Liver (tissue), 9 donors: ENCODE results near the gene DHX9. TPM values are rescaled to one million over a fixed set of nuclear protein-coding genes. Genes with fewer than 3 reads are reported as not detected.
A peak's percentile ranks its signal among the peaks of the same experiment; 100 is the strongest.

Experiments used
- DNase-seq: peaks from one replicate; pipeline ENCODE4 v3.0.0-alpha.2; 2017; ENCODE audit warnings: low spot score
- H3K27ac ChIP-seq, 2 donors: one replicate each; pipeline ENCODE4 v1.7.0; 2013; ENCODE audit warnings: inconsistent platforms in 2 of 2, low read length in 2 of 2, control low read depth in 1 of 2, low read depth in 1 of 2, mild to moderate bottlenecking in 1 of 2
- H3K27me3 ChIP-seq, 4 donors: one replicate each; pipeline versions ENCODE4 v1.6.1 to v1.7.0; 2013; ENCODE audit warnings: low read length in 3 of 4, inconsistent platforms in 1 of 4, mild to moderate bottlenecking in 1 of 4, moderate library complexity in 1 of 4; ENCODE audit not compliant: control insufficient read depth in 4 of 4, insufficient read depth in 4 of 4
- H3K36me3 ChIP-seq, 4 donors: one replicate each; pipeline versions ENCODE4 v1.6.1 to v1.7.0; 2013; ENCODE audit warnings: low read length in 3 of 4, mild to moderate bottlenecking in 3 of 4, low read depth in 1 of 4, moderate library complexity in 1 of 4; ENCODE audit not compliant: control insufficient read depth in 4 of 4, insufficient read depth in 3 of 4
- H3K4me1 ChIP-seq, 4 donors: one replicate each; pipeline versions ENCODE4 v1.6.1 to v1.7.0; 2013; ENCODE audit warnings: low read length in 3 of 4, mild to moderate bottlenecking in 3 of 4, moderate library complexity in 1 of 4; ENCODE audit not compliant: control insufficient read depth in 4 of 4, insufficient read depth in 4 of 4
- H3K4me3 ChIP-seq, 3 donors: one replicate each; pipeline versions ENCODE4 v1.6.1 to v1.7.0; 2013; ENCODE audit warnings: low read length in 3 of 3, control low read depth in 1 of 3, low read depth in 1 of 3, mild to moderate bottlenecking in 1 of 3
- H3K9ac ChIP-seq, 2 donors: one replicate each; pipeline ENCODE4 v1.7.0; 2013; ENCODE audit warnings: low read length in 2 of 2, mild to moderate bottlenecking in 2 of 2, moderate library complexity in 2 of 2, control low read depth in 1 of 2, low read depth in 1 of 2
- H3K9me3 ChIP-seq, 4 donors: one replicate each; pipeline versions ENCODE4 v1.6.1 to v1.7.0; 2013; ENCODE audit warnings: low read length in 3 of 4; ENCODE audit not compliant: control insufficient read depth in 4 of 4
- EGR1 ChIP-seq, 2 donors: IDR thresholded peaks; 2 replicates each; pipeline ENCODE4 v1.6.1; 2016 to 2018; ENCODE audit warnings: antibody characterized with exemption in 2 of 2, low read depth in 2 of 2
- FOXA1 ChIP-seq: IDR thresholded peaks from 2 replicates; pipeline ENCODE4 v1.6.1; 2016; ENCODE audit warnings: antibody characterized with exemption
- FOXA2 ChIP-seq: IDR thresholded peaks from 2 replicates; pipeline ENCODE4 v1.6.1; 2016; ENCODE audit warnings: antibody characterized with exemption
- GABPA ChIP-seq, 2 donors: IDR thresholded peaks in 1 of 2; conservative IDR thresholded peaks in 1 of 2; 2 replicates each; pipeline ENCODE4 v1.6.1; 2016; ENCODE audit warnings: antibody characterized with exemption in 2 of 2, mild to moderate bottlenecking in 1 of 2, moderate library complexity in 1 of 2
- HNF4A ChIP-seq, 2 donors: conservative IDR thresholded peaks; 2 replicates each; pipeline ENCODE4 v1.6.1; 2016; ENCODE audit warnings: antibody characterized with exemption in 2 of 2, mild to moderate bottlenecking in 2 of 2
- HNF4G ChIP-seq: IDR thresholded peaks from 2 replicates; pipeline ENCODE4 v1.6.1; 2016; ENCODE audit warnings: antibody characterized with exemption
- NR2F2 ChIP-seq: IDR thresholded peaks from 2 replicates; pipeline ENCODE4 v1.6.1; 2016; ENCODE audit warnings: antibody characterized with exemption
- RAD21 ChIP-seq, 2 donors: IDR thresholded peaks; 2 replicates each; pipeline ENCODE4 v1.6.1; 2016; ENCODE audit warnings: antibody characterized with exemption in 2 of 2, mild to moderate bottlenecking in 2 of 2
- RXRA ChIP-seq, 2 donors: IDR thresholded peaks; 2 replicates each; pipeline ENCODE4 v1.6.1; 2017 to 2018; ENCODE audit warnings: antibody characterized with exemption in 2 of 2, mild to moderate bottlenecking in 1 of 2
- SP1 ChIP-seq: IDR thresholded peaks from 2 replicates; pipeline ENCODE4 v1.6.1; 2018; ENCODE audit warnings: antibody characterized with exemption, mild to moderate bottlenecking
- TAF1 ChIP-seq: conservative IDR thresholded peaks from 2 replicates; pipeline ENCODE4 v1.6.1; 2016; ENCODE audit warnings: antibody characterized with exemption, mild to moderate bottlenecking
- YY1 ChIP-seq: IDR thresholded peaks from 2 replicates; pipeline ENCODE4 v1.6.1; 2016; ENCODE audit warnings: antibody characterized with exemption, mild to moderate bottlenecking
- WGBS: extraction: QIAGEN DNeasy Blood & Tissue Kit; methylation state at CpG from one replicate; pipeline ENCODE4 v1.1.7; 2013; 5-methylcytosine and 5-hydroxymethylcytosine counted together
- polyA plus RNA-seq, 2 donors: library from polyadenylated mRNA; stranded (reverse) in 1 of 2; unstranded in 1 of 2; fragments of 200-250 nt in 1 of 2; fragments of >200 nt in 1 of 2; fragmentation: Nextera tagmentation in 1 of 2; extraction: Ambion mirVana in 1 of 2; gene quantifications; one replicate each; pipeline versions ENCODE4 v1.2.1 to v1.2.3, GENCODE V29; 2013 to 2015
- total RNA-seq, 2 donors: library from RNA; depleted of rRNA; stranded (reverse); fragments of >200 nt; gene quantifications; one replicate each; pipeline ENCODE4 v1.2.3, GENCODE V29; 2014
- TF ChIP-seq, protein P1 (sequence below): fragments of 150-350 bp; IDR thresholded peaks from 2 replicates; pipeline ENCODE4 v1.5.1; 2017; ENCODE audit warnings: improper control_type of control experiment, low read depth, low read length; ENCODE audit not compliant: missing input control
- TF ChIP-seq, protein P2 (sequence below): IDR thresholded peaks from 2 replicates; pipeline ENCODE4 v1.6.1; 2016; ENCODE audit warnings: antibody characterized with exemption
- TF ChIP-seq, protein P3 (sequence below): IDR thresholded peaks from 2 replicates; pipeline ENCODE4 v1.6.1; 2016; ENCODE audit warnings: antibody characterized with exemption
- TF ChIP-seq, protein P4 (sequence below): IDR thresholded peaks from 2 replicates; pipeline ENCODE4 v1.6.1; 2016; ENCODE audit warnings: antibody characterized with exemption
- TF ChIP-seq, protein P5 (sequence below): IDR thresholded peaks from 2 replicates; pipeline ENCODE4 v1.6.1; 2016; ENCODE audit warnings: antibody characterized with exemption, mild to moderate bottlenecking
- donor health status: healthy.
- donor health status: healthy.
- donor health status: healthy.
- donor health status: healthy.
- donor health status: healthy.

DHX9 gene
- total and polyA plus RNA-seq, 4 donors = 23.1 to 108 (median 47.3) TPM

DNA sequence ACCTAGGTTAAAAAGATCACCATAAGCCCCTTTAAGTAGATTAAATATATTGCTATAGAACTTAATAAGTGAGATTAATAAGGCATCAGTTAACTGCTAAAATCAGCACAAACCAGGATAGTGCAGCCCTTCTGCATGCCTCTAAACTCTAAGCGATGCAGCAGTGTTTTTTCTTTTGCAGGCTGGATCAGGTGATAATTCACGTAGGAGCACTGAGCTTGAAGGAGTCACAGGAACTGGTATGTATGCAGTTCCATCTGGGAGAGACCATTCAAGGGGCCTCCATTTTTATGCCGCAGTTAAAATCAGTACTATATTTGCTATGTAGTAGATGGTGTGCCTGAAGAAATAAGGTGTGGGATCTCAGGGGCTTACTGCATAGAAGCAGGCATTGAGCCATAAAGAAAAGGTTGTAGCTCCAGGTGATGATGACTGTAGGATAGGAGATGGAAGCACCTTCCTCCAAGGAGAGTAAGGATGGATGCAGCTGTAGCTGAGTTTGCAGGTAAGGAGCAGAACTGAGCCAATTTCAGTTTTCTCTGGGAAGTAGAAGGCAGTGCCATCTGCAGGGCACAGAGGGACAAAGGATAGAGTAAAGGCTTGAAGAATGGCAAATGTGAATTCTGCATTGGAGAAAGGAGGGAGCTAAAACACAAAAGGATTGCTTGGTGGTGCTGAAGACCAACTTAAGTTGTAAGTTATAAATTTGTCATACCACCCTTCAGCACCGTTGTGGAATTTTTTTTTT is 27.0 kb upstream of the DHX9 start:
- no peak overlapping the region for H3K27ac ChIP-seq
- H3K9me3 ChIP-seq = no peaks in the 10 kb centered on the region
- peaks cover 2 to 14% (median 10%) of the 10 kb centered on the region in 4 donors for H3K36me3 ChIP-seq
- no peak overlapping the region for H3K4me3 ChIP-seq
- H3K9ac ChIP-seq = no peak overlapping the region
- H3K4me1 ChIP-seq = no peaks in the 10 kb centered on the region
- no peaks in the 10 kb centered on the region for H3K27me3 ChIP-seq
- 94% methylated on average over 4 of the region's 4 CpGs for WGBS
- DNase-seq = no peak
- TF ChIP-seq FOXA2 (no peak), RAD21 (IDR thresholded peaks at IDR 0.05) (peak in 1 of 2 donors; percentile 24)

DNA sequence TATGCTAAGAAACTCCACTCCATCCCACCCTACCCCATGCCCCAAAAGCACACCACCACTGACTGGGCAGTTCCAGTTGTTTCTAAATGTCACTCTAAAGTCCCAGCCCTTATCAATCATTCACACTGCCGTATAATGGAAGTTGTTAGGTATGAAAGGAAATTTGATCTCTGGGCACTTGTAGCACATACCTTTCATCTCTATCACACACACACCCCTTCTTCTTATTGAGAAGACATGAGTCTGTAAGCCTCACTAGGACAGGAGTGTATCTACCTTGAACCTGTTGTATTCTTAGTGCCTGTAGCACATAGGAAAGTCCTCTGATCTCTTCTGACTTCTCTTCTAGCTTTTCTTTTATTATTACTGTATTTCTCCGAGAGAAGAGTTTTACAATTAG is 22.3 kb upstream of the DHX9 start:
- Histone ChIP-seq H3K9me3 (no peaks in the 10 kb centered on the region), H3K27me3 (no peaks in the 10 kb centered on the region), H3K4me1 (no peaks in the 10 kb centered on the region), H3K36me3 (peaks cover 1 to 26% (median 21%) of the 10 kb centered on the region in 4 donors), H3K27ac (no peak overlapping the region), H3K9ac (no peak overlapping the region), H3K4me3 (no peak overlapping the region)
- 96% methylated on average over 2 of the region's 2 CpGs for whole genome bisulfite sequencing
- no peak for DNase-seq
- TF ChIP-seq, protein P1, sequence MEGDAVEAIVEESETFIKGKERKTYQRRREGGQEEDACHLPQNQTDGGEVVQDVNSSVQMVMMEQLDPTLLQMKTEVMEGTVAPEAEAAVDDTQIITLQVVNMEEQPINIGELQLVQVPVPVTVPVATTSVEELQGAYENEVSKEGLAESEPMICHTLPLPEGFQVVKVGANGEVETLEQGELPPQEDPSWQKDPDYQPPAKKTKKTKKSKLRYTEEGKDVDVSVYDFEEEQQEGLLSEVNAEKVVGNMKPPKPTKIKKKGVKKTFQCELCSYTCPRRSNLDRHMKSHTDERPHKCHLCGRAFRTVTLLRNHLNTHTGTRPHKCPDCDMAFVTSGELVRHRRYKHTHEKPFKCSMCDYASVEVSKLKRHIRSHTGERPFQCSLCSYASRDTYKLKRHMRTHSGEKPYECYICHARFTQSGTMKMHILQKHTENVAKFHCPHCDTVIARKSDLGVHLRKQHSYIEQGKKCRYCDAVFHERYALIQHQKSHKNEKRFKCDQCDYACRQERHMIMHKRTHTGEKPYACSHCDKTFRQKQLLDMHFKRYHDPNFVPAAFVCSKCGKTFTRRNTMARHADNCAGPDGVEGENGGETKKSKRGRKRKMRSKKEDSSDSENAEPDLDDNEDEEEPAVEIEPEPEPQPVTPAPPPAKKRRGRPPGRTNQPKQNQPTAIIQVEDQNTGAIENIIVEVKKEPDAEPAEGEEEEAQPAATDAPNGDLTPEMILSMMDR = no peak
- TF ChIP-seq, protein P2, sequence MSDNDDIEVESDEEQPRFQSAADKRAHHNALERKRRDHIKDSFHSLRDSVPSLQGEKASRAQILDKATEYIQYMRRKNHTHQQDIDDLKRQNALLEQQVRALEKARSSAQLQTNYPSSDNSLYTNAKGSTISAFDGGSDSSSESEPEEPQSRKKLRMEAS = no peak
- TF ChIP-seq FOXA1 (no peak), TAF1 (no peak), HNF4G (no peak), RXRA (IDR thresholded peaks at IDR 0.05) (no peak), RAD21 (IDR thresholded peaks at IDR 0.05) (no peak), FOXA2 (no peak), GABPA (IDR thresholded peaks at IDR 0.05 in 1 of 2, conservative IDR thresholded peaks at IDR 0.05 in 1 of 2) (no peak), NR2F2 (no peak), EGR1 (IDR thresholded peaks at IDR 0.05; ENCODE audit: low read depth in 2 of 2) (no peak)
- TF ChIP-seq, protein P3, sequence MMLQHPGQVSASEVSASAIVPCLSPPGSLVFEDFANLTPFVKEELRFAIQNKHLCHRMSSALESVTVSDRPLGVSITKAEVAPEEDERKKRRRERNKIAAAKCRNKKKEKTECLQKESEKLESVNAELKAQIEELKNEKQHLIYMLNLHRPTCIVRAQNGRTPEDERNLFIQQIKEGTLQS = no peak

DNA sequence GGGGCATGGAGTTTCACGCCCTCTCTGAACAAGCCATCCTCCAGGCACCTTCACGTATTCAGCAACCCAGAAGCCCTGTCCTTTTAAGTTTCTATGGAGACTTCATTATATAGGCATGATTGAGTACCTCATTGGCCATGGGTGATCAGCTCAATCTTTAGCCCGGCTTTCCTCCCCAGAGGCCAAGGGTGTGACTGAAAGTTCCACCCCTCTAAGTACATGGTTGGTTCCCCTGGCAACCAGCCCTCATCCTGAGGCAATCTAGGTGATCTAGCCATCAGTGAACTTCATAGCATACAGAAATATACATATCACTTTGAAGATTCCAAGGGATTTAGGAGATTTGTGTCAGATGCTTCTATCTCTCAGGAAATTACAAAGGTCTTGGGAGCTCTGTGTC is 21.3 kb upstream of the DHX9 start:
- WGBS = 97% methylated on average over 3 of the region's 3 CpGs
- no peaks in the 10 kb centered on the region for H3K9me3 ChIP-seq
- no peak for DNase-seq
- no peak overlapping the region for H3K27ac ChIP-seq
- peaks cover 1 to 26% (median 21%) of the 10 kb centered on the region in 4 donors for H3K36me3 ChIP-seq
- H3K4me3 ChIP-seq = no peak overlapping the region
- no peaks in the 10 kb centered on the region for H3K27me3 ChIP-seq
- TF ChIP-seq EGR1 (IDR thresholded peaks at IDR 0.05; ENCODE audit: low read depth in 2 of 2) (no peak), NR2F2 (no peak), HNF4A (conservative IDR thresholded peaks at IDR 0.05) (no peak), YY1 (no peak), FOXA1 (no peak), RXRA (IDR thresholded peaks at IDR 0.05) (no peak), TAF1 (no peak), HNF4G (no peak), SP1 (no peak)
- TF ChIP-seq, protein P4, sequence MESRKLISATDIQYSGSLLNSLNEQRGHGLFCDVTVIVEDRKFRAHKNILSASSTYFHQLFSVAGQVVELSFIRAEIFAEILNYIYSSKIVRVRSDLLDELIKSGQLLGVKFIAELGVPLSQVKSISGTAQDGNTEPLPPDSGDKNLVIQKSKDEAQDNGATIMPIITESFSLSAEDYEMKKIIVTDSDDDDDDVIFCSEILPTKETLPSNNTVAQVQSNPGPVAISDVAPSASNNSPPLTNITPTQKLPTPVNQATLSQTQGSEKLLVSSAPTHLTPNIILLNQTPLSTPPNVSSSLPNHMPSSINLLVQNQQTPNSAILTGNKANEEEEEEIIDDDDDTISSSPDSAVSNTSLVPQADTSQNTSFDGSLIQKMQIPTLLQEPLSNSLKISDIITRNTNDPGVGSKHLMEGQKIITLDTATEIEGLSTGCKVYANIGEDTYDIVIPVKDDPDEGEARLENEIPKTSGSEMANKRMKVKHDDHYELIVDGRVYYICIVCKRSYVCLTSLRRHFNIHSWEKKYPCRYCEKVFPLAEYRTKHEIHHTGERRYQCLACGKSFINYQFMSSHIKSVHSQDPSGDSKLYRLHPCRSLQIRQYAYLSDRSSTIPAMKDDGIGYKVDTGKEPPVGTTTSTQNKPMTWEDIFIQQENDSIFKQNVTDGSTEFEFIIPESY = no peak
- TF ChIP-seq, protein P5, sequence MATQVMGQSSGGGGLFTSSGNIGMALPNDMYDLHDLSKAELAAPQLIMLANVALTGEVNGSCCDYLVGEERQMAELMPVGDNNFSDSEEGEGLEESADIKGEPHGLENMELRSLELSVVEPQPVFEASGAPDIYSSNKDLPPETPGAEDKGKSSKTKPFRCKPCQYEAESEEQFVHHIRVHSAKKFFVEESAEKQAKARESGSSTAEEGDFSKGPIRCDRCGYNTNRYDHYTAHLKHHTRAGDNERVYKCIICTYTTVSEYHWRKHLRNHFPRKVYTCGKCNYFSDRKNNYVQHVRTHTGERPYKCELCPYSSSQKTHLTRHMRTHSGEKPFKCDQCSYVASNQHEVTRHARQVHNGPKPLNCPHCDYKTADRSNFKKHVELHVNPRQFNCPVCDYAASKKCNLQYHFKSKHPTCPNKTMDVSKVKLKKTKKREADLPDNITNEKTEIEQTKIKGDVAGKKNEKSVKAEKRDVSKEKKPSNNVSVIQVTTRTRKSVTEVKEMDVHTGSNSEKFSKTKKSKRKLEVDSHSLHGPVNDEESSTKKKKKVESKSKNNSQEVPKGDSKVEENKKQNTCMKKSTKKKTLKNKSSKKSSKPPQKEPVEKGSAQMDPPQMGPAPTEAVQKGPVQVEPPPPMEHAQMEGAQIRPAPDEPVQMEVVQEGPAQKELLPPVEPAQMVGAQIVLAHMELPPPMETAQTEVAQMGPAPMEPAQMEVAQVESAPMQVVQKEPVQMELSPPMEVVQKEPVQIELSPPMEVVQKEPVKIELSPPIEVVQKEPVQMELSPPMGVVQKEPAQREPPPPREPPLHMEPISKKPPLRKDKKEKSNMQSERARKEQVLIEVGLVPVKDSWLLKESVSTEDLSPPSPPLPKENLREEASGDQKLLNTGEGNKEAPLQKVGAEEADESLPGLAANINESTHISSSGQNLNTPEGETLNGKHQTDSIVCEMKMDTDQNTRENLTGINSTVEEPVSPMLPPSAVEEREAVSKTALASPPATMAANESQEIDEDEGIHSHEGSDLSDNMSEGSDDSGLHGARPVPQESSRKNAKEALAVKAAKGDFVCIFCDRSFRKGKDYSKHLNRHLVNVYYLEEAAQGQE = no peak
- TF ChIP-seq, protein P3 = no peak
- no peak overlapping the region for H3K9ac ChIP-seq
- H3K4me1 ChIP-seq = no peaks in the 10 kb centered on the region
